Measurements from ENCODE around the gene ZNF638. TPM values are rescaled to one million over a fixed set of nuclear protein-coding genes. Genes with fewer than 3 reads are reported as not detected.

Gene ZNF638
- total and polyA plus RNA-seq, 9 of the 15 experiments (the other 6 are each of a cell fraction or from before 2014, with no cell fraction given), result 53.3 to 165 (median 98.8) TPM

- TF ChIP-seq TCF3 (CRISPR knock-in tag; IDR thresholded peaks at IDR 0.05) (peak; percentile 42; the same call in 1 of the 2 replicates), REST (IDR thresholded peaks at IDR 0.05; ENCODE audit: borderline replicate concordance) (no peak; the same call in 1 of the 2 replicates), REST (CRISPR knock-in tag; IDR thresholded peaks at IDR 0.05; ENCODE audit: low read depth) (no peak), ZNF77 (CRISPR knock-in tag; IDR thresholded peaks at IDR 0.05) (no peak), POLR2G (IDR thresholded peaks at IDR 0.05; ENCODE audit: low read depth, low read length) (no peak), LEF1 (IDR thresholded peaks at IDR 0.05) (no peak), JUND (IDR thresholded peaks at IDR 0.05; ENCODE audit: borderline replicate concordance, low read depth, low read length) (peak; percentile 82), JUND (tag; IDR thresholded peaks at IDR 0.05; ENCODE audit: borderline replicate concordance, low read depth, low read length) (peak; percentile 70; the same call in 1 of the 3 replicates), NKRF (IDR thresholded peaks at IDR 0.05; ENCODE audit: borderline replicate concordance) (no peak), ZBTB2 (IDR thresholded peaks at IDR 0.05) (no peak), ZEB2 (IDR thresholded peaks at IDR 0.05) (0 out of 2 replicates have a peak, but pooled peaks have one; percentile 36), ZNF75A (CRISPR knock-in tag; IDR thresholded peaks at IDR 0.05) (no peak), TCF15 (CRISPR knock-in tag; IDR thresholded peaks at IDR 0.05) (no peak), EP400 (IDR thresholded peaks at IDR 0.05) (no peak), U2AF1 (optimal IDR thresholded peaks at IDR 0.05; ENCODE audit: low read depth, low read length) (no peak)
- TF ChIP-seq, protein P1, sequence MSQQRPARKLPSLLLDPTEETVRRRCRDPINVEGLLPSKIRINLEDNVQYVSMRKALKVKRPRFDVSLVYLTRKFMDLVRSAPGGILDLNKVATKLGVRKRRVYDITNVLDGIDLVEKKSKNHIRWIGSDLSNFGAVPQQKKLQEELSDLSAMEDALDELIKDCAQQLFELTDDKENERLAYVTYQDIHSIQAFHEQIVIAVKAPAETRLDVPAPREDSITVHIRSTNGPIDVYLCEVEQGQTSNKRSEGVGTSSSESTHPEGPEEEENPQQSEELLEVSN (IDR thresholded peaks at IDR 0.05; ENCODE audit: borderline replicate concordance in 1 of 2, extremely low read depth in 1 of 2, insufficient read depth in 1 of 2, insufficient read length in 1 of 2, low read depth in 1 of 2, low read length in 1 of 2, poor library complexity in 1 of 2, severe bottlenecking in 1 of 2), result peak in 1 of 2 experiments; percentile 43
These were observed 121.0 kb downstream of the ZNF638 start (continued) for GRCh38 chr2:71452565-71452964.

Data from K562 (cell line).